Right atrium auricular region (tissue), 2 donors: ENCODE data around the gene GYG1. TPM values are rescaled to one million over a fixed set of nuclear protein-coding genes. Genes with fewer than 3 reads are reported as not detected.
A peak's percentile ranks its signal among the peaks of the same experiment; 100 is the strongest.

Experiments
- DNase-seq: peaks from one replicate; pipeline ENCODE4 v3.0.0-alpha.2; 2019; ENCODE audit warnings: low spot score
- H3K27ac ChIP-seq, 2 donors: fragments of 200-600 bp; sonication (generic); 1 replicate in 1 of 2; 2 replicates in 1 of 2; pipeline ENCODE4 v1.5.1; 2016 to 2019
- H3K27me3 ChIP-seq, 2 donors: fragments of 200-600 bp; sonication (generic); one replicate each; pipeline versions ENCODE4 v1.5.1 to v1.6.0; 2017 to 2019
- H3K36me3 ChIP-seq: fragments of 200-600 bp; sonication (generic); one replicate; pipeline ENCODE4 v1.5.1; 2016
- H3K4me1 ChIP-seq, 2 donors: fragments of 200-600 bp; sonication (generic); one replicate each; pipeline versions ENCODE4 v1.5.1 to v1.6.0; 2017 to 2019
- H3K4me3 ChIP-seq, 2 donors: fragments of 200-600 bp; sonication (generic); 1 replicate in 1 of 2; 2 replicates in 1 of 2; pipeline ENCODE4 v1.5.1; 2017 to 2019; ENCODE audit warnings: mild to moderate bottlenecking in 1 of 2, moderate library complexity in 1 of 2
- H3K9me3 ChIP-seq, 2 donors: fragments of 200-600 bp; sonication (generic); one replicate each; pipeline ENCODE4 v1.5.1; 2019
- CTCF ChIP-seq, 2 donors: fragments of 200-600 bp; sonication (generic); IDR thresholded peaks; one replicate each; pipeline ENCODE4 v1.5.1; 2019; ENCODE audit warnings: antibody characterized with exemption in 2 of 2
- total RNA-seq, 2 donors: library from RNA; depleted of rRNA; stranded (reverse); fragments of >200 nt; gene quantifications; one replicate each; pipeline ENCODE4 v1.1.0, GENCODE V29; 2016

Gene GYG1
- total RNA-seq, 2 donors from 2014 or later = 67.9 to 70.7 TPM

GRCh38 chr3:148992027-148992634 lies 791 bp downstream of the GYG1 start:
- Histone ChIP-seq H3K9me3 (no peaks in the 10 kb centered on the region), H3K27ac (peak overlapping the region; percentile 98 to 99), H3K36me3 (peaks cover 31% of the 10 kb centered on the region), H3K4me3 (peak overlapping the region; percentile 73 to 93), H3K4me1 (peaks cover 0 to 18% of the 10 kb centered on the region in 2 donors), H3K27me3 (no peaks in the 10 kb centered on the region)
- no peak for TF ChIP-seq CTCF (IDR thresholded peaks at IDR 0.05)
- no peak for DNase-seq

- no peaks in the 10 kb centered on the region for H3K27me3 ChIP-seq
- peak overlapping the region; percentile 98 to 99 for H3K27ac ChIP-seq
- DNase-seq = no peak
- H3K4me1 ChIP-seq = peaks cover 0 to 18% of the 10 kb centered on the region in 2 donors
- H3K9me3 ChIP-seq = no peaks in the 10 kb centered on the region
- TF ChIP-seq CTCF (IDR thresholded peaks at IDR 0.05) = no peak
- H3K36me3 ChIP-seq = peaks cover 33% of the 10 kb centered on the region
- H3K4me3 ChIP-seq = peak overlapping the region in 1 of 2 donors; percentile 93
Observed at GRCh38 chr3:148992635-148993255, 1.4 kb downstream of the GYG1 start.

- Histone ChIP-seq H3K36me3 (peaks cover 33% of the 10 kb centered on the region), H3K4me3 (no peak overlapping the region), H3K27me3 (no peaks in the 10 kb centered on the region), H3K27ac (no peak overlapping the region), H3K4me1 (peaks cover 0 to 29% of the 10 kb centered on the region in 2 donors), H3K9me3 (no peaks in the 10 kb centered on the region)
- DNase-seq = no peak
- TF ChIP-seq CTCF (IDR thresholded peaks at IDR 0.05) = no peak
Observed at GRCh38 chr3:148997623-148998022, 6.3 kb downstream of the GYG1 start.

DNA sequence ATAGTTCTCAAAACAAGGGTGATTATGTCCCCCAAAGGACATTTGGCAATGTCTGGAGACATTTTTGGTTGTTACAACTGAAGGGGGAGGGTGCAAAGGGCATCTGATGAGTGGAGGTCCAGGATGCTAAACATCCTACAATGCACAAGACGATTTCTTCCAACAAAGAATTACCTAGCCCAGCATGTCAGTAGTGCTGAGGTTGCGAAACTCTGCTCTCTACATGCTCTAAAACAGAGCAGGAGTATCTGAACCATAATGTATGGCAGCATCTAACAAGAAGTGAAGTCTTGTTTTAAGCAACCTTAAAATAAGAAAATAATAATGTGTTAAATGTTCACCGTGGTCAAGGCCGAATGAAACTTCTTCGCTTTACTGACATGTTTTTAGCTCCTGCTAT lies 7.0 kb downstream of the GYG1 start:
- H3K4me3 ChIP-seq = no peak overlapping the region
- peaks cover 33% of the 10 kb centered on the region for H3K36me3 ChIP-seq
- H3K4me1 ChIP-seq = peaks cover 0 to 22% of the 10 kb centered on the region in 2 donors
- TF ChIP-seq CTCF (IDR thresholded peaks at IDR 0.05) = no peak
- H3K27ac ChIP-seq = no peak overlapping the region
- no peaks in the 10 kb centered on the region for H3K9me3 ChIP-seq
- H3K27me3 ChIP-seq = no peaks in the 10 kb centered on the region
- no peak for DNase-seq

DNA sequence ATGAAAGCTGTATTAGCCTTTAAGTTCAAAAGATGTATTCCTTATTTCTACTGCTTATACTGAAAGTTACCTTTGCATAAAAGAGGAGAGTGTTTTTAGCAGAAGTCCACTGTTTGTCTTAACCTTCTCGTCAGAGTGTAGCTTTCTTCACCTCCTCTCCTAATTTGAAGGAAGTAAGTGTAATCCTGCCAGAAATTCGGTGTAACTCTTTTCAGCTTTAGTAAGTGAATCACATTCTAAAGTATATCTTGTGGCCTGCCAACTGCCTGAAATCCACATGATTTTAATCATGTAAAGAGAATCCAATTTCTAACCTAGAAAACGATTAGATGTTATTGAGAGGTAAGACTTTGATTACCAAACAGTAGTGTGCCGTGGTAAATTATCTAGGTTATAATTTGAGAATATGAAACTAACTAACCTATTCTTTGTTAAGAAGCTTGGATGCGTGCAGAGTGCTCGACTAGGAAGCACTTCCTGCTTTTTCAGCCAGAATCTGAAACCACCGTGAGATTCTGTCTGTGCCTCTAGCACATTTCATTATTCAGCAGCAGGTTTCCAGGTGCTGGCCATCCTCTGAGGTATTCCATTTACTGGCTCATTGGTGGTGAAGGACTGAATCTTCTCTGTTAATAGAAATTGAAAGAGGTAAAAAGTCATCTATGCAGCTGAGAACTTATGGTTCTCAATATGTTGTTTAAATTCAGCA lies 7.5 kb downstream of the GYG1 start:
- H3K27ac ChIP-seq = peak overlapping the region; percentile 36 to 68
- peaks cover 0 to 18% of the 10 kb centered on the region in 2 donors for H3K4me1 ChIP-seq
- H3K4me3 ChIP-seq = no peak overlapping the region
- no peaks in the 10 kb centered on the region for H3K27me3 ChIP-seq
- peaks cover 33% of the 10 kb centered on the region for H3K36me3 ChIP-seq
- no peaks in the 10 kb centered on the region for H3K9me3 ChIP-seq
- TF ChIP-seq CTCF (IDR thresholded peaks at IDR 0.05) = no peak
- DNase-seq = no peak
